Measurements from ENCODE around the gene DTNB.

The DTNB gene

GRCh38 chr2:25400169-25400568 is 273.2 kb downstream of the DTNB start:
- DNase-seq = no peak

DNA sequence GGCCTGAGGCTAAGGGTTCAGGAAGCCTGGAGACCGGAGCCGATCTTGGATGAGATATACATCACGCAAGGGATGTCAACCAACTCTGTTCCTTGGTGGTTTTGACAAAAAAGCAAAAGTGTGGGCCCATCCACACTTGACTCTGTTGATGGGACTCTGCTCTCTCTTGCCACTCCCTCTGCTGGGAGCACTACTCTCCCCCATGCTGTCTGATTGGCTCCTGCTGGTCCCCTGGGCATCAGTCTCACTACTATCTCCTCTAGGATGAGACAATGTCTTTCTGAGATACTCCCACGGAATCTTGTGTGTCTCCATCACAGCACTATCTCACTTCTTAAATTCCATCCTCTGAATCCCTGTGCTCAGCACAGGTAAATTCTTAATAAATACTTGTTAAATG is 274.8 kb downstream of the DTNB start:
- DNase-seq = no peak

GRCh38 chr2:25397777-25398176 is 275.6 kb downstream of the DTNB start:
- DNase-seq = no peak

DNA sequence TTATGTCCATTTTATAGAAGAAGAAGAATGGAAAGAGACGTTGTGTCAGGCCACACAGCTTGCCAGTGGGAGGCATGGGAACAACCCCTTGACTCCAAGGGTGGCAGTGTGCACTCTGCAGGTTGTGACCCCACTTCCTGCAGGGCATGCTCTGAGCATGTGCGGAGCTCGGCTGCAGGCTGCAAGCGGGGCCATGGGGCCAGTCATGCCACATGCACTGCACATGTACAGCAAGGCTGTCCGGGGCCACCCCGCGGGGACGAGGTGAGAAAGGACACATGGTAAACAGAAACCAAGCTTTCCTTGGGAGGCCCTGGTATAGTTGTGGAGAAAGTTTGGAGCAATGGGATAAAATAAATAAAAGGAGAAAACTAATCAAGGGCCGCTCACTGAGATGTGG is 284.2 kb downstream of the DTNB start:
- no peak for DNase-seq

- no peak for DNase-seq
These were observed 284.9 kb downstream of the DTNB start for GRCh38 chr2:25388491-25388890.

- no peak for DNase-seq
These were observed 285.4 kb downstream of the DTNB start for GRCh38 chr2:25387876-25388449.

DNA sequence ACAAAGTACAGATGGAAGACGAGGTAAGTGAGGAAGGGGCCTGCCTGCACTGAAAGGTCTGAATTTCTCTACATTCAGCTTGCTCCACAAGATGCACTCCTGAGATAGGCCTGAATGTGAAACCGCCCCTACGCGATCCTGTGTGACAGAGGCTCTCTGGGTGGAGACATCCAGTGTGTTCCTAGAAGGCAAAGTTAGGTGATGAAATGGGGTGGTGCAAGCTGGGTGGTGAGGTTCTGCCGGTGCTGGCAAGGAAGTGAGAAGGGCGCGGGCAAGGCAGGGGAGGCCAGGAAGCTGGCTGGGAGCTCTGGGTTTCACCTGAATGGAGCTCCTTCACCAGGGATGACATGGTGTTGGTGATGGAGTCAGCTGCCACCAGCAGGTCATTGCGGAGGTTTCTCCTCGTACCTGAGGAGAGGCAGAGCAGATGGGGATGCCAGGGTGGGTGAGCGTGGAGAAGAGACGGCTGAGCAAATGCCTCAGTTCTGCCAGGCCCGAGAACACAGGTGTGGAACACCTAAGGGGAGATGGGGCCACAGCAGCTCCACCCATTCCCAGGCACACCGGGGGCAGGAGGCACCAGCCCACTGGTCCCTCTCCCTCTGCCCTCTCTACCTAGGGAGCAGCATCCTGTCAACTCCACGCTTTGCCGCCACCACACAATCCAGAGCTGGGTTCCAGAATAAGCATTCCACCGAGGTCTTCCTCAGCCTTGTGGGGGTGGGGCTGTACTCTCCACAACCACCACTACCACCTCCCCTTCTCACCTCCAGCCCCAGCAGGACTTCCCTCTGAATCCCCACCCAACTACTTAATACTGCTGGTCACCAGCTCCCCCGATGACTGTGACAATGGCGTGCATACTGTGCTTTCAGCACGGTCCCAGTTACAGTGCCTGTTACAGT is 286.2 kb downstream of the DTNB start:
- no peak for DNase-seq

GRCh38 chr2:25385910-25386309 is 287.5 kb downstream of the DTNB start:
- no peak for DNase-seq

DNA sequence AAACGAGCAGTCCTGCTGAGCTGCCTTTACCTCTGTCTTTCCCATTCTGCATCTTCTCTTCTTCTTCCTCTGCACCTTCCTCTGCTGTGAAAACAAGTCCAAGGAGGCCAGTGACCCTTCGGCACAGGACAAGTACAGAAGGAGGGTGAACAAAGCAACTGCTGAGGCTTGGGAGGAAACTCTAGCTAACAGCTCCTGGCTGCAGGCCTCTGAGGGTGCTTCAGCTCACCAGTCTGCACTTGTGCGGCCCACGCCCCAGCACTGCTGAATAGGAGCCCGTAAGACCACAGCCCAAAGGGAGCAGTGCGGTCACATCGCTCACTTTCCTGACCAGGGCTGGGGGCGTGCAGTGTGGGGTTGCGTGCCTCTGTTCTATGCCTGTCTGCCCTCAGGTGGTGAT is 289.6 kb downstream of the DTNB start:
- no peak for DNase-seq

DNA sequence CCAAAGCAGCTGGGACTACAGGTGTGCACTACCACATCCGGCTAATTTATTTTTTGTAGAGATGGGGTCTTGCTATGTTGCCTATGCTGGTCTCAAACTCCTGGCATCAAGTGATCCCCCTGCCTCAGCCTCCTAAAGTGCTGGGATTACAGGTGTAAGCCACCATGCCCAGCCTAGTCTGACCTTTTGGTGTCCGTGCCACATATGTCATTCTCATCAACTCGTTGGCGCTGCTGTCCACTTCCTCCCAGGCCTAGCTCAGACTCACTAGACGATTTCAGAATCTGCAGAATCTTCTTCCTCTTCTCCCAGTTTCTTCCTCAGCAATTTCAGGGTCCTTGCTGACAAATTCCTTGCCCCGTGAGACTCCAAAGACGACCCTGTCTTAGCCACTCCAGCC is 291.9 kb downstream of the DTNB start:
- no peak for DNase-seq

DNA sequence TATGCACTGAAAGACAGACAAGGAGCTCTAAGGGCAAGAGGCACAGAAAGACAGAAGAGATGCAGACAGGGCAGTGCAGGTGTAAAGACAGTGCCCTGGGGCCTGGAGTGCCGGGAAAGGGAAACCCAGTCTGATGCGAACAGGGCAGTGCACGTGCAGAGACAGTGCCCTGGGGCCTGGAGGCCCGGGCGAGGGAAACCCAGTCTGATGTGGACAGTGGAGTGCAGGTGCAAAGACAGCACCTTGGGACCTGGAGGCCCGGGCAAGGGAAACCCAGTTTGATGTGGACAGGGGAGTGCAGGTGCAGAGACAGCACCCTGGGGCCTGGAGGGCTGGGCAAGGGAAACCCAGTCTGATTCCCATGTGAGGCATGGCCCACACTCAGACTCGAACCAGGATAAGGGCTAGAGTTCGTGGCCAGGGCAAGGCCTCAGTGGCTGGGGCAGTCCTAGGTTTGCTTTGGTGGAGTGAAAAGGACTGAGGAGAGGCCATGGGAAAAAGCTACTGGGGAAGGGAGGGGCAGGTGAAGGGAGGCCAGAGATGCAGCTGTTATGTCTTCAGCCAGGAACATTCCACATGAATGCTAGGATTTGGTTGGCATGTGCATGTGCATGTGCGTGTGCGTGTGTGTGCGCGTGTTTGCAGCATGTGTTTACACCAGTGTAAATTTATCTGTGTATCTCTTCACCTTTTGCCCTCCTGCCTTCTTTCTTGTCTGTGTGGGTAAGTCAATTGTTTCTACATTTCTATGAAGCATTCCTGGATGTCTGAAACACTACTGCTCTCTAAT is 292.6 kb downstream of the DTNB start:
- DNase-seq = no peak

- no peak for DNase-seq
These were observed 293.4 kb downstream of the DTNB start for GRCh38 chr2:25380023-25380422.

DNA sequence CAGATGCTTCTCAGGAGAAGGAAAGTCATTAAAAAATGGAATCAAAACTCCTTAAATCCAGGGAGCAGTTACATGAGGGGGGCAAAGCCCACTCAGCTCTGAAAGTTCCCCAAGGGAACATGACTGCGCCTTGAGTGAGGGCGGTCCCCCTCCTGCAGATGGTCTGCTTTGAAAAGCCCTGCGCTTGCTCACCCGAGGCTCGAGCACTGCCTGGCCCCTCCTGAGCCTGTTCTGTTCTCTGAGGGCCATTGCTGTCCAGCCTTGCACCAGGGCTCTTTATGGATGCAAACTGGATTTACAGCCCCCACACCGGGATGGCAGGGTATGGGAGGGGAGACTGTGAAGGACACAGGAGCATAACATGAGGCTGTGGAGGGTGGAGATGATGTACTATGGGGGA is 293.8 kb downstream of the DTNB start:
- no peak for DNase-seq

GRCh38 chr2:25378731-25379490 is 294.5 kb downstream of the DTNB start:
- no peak for DNase-seq

GRCh38 chr2:25377822-25378421 is 295.5 kb downstream of the DTNB start:
- DNase-seq = no peak

DNA sequence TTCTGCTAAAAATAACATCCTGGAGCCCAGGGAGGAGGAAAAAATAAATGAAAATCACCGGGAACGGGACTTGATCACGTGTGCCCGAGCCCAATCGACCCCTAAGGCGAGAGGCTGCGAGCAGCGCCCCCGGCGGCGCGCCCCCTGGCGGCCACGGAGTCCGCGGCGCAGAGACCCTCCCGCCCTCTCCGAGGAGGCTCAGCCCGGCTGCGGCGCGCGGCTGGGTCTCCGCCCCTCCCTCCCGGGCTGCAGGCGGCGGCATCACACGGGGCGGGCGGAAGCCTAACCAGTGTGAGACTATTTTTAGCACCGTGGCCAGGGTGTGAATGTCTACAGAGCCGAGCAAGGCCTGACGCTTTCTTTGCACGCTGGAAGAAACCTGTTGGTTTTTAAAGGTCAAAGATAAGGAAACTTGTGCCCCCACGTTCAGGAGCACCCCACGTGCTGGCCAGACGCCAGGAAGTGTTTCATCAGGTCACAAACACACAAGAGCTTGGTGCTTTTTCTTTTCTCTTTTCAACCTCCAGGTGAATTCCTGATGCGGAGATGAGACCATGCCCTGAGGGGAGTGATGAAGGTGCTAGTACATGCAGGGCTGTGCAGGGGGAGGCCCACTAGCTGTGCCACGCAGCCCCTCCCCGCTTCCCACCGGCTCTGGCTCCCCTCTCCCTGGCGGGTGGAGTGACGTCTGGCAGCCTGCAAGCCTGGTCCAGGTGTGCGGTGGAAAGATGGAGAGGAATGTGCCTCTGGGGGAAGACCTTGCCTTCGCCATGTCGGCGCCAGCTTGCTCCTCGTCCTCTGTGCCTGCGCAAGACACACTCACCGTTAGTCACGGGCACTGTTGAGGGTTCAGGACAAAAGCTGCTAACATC is 296.4 kb downstream of the DTNB start:
- DNase-seq = peak in 51 of 56 donors; percentile 29 to 86 (median 68)

GRCh38 chr2:25375989-25376545 is 297.3 kb downstream of the DTNB start:
- DNase-seq = no peak

DNA sequence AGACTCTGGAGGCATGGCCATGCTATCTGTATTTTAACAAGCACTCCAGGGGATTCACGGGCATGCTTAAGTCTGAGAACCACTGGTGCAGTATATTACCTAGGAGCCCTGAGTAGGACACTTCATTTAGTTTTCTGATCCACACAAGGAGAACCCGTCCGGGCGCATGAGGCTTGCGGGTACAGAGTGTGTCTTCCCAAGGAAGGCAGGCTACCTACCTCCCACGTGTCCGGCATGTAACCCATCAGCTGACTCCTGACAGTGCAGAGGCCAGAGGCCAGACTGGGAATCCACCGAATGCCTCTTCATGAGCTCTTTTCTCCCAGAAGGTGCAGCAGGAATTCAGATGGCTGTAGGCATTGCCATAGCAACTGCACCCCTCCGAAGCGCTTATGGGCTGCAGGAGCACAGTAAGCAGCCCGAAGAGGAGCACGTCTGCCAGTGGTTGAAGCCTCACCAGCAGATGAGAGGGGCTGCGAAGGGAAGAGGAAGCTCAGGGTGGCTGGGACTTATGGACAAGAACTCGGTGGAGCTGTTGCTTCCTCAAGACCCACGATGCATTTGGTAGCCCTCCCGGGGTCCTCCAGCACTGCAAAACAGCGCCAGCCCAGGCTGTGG is 297.9 kb downstream of the DTNB start:
- DNase-seq = peak in 2 of 56 donors; percentile 21 to 22

DNA sequence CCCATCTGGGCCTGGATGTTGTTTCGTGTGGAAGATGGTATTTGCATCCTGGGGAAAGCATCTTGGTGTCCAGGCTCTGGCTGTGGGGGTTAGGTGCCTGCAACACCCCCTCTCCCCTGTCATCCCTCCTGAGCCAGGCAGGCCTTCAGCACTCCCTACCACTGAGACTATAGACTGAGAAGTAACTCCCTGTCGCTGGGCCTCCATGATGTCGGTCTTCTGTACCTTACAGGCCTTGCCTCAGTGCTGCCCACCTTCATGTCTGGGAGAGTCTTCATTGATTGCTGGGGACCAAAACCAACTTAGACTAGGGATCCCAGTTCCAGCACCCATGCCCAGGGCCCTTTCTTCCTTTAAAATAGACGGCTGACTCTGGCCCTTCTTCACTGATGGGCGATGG is 298.6 kb downstream of the DTNB start:
- DNase-seq = no peak
